ENCODE measurements around the gene TNFSF13B.

The TNFSF13B gene

GRCh38 chr13:108345016-108345415, 75.5 kb downstream of the TNFSF13B start:
- DNase-seq (ENCODE audit: low read depth in 1 of 2, low spot score in 1 of 2) = no peak

- peak in 1 of 2 donors; percentile 16 for DNase-seq (ENCODE audit: low read depth in 1 of 2, low spot score in 1 of 2)
These were observed 76.9 kb downstream of the TNFSF13B start for GRCh38 chr13:108346376-108346775.

GRCh38 chr13:108349269-108349668, 79.8 kb downstream of the TNFSF13B start:
- DNase-seq (ENCODE audit: low read depth in 1 of 2, low spot score in 1 of 2) = no peak

GRCh38 chr13:108350579-108350978, 81.1 kb downstream of the TNFSF13B start:
- no peak for DNase-seq (ENCODE audit: low read depth in 1 of 2, low spot score in 1 of 2)

- no peak for DNase-seq (ENCODE audit: low read depth in 1 of 2, low spot score in 1 of 2)
These were observed 83.1 kb downstream of the TNFSF13B start for GRCh38 chr13:108352599-108352998.

GRCh38 chr13:108357228-108357627, 87.7 kb downstream of the TNFSF13B start:
- DNase-seq (ENCODE audit: low read depth in 1 of 2, low spot score in 1 of 2) = no peak
